KOPT-K1 (cell line): ENCODE data around the gene NRG3.
"Not testable (repeated sequence)": the region's sequence is repeated elsewhere in the genome, so short reads cannot be mapped to it uniquely, and the experiment has no call there.

Experiments
- H3K27ac ChIP-seq: fragments of 200-600 bp; sonication (generic); 2 replicates; pipeline ENCODE4 v1.5.1; 2016; ENCODE audit warnings: antibody characterized with exemption, mild to moderate bottlenecking, low read depth, low read length; ENCODE audit not compliant: poor library complexity, severe bottlenecking
- H3K36me3 ChIP-seq: fragments of 200-600 bp; sonication (generic); 2 replicates; pipeline ENCODE4 v1.5.1; 2017; ENCODE audit warnings: antibody characterized with exemption, mild to moderate bottlenecking, low read length, moderate library complexity; ENCODE audit not compliant: insufficient read depth
- H3K9me3 ChIP-seq: fragments of 200-600 bp; sonication (generic); 2 replicates; pipeline ENCODE4 v1.5.1; 2017; ENCODE audit warnings: antibody characterized with exemption, low read length, mild to moderate bottlenecking; ENCODE audit not compliant: insufficient read depth, poor library complexity, severe bottlenecking

NRG3 gene

GRCh38 chr10:81963606-81964005 is 88.6 kb downstream of the NRG3 start:
- Histone ChIP-seq H3K9me3 (no peaks in the 10 kb centered on the region), H3K36me3 (no peaks in the 10 kb centered on the region), H3K27ac (no peak overlapping the region)

GRCh38 chr10:81967716-81968115 is 92.7 kb downstream of the NRG3 start:
- Histone ChIP-seq H3K36me3 (no peaks in the 10 kb centered on the region), H3K9me3 (no peaks in the 10 kb centered on the region), H3K27ac (no peak overlapping the region)

GRCh38 chr10:81969136-81969535 is 94.1 kb downstream of the NRG3 start:
- H3K27ac ChIP-seq: no peak overlapping the region
- H3K36me3 ChIP-seq: no peaks in the 10 kb centered on the region
- no peaks in the 10 kb centered on the region for H3K9me3 ChIP-seq

GRCh38 chr10:81978238-81978637 is 103.2 kb downstream of the NRG3 start:
- Histone ChIP-seq H3K9me3 (no peaks in the 10 kb centered on the region), H3K36me3 (no peaks in the 10 kb centered on the region), H3K27ac (no peak overlapping the region)

GRCh38 chr10:81981724-81982123 is 106.7 kb downstream of the NRG3 start:
- Histone ChIP-seq H3K36me3 (no peaks in the 10 kb centered on the region), H3K27ac (no peak overlapping the region), H3K9me3 (no peaks in the 10 kb centered on the region)

GRCh38 chr10:81984428-81984827 is 109.4 kb downstream of the NRG3 start:
- Histone ChIP-seq H3K9me3 (no peaks in the 10 kb centered on the region), H3K36me3 (no peaks in the 10 kb centered on the region), H3K27ac (no peak overlapping the region)

GRCh38 chr10:81995254-81995653 is 120.3 kb downstream of the NRG3 start:
- H3K27ac ChIP-seq: no peak overlapping the region
- H3K36me3 ChIP-seq: no peaks in the 10 kb centered on the region
- H3K9me3 ChIP-seq: no peaks in the 10 kb centered on the region

- H3K27ac ChIP-seq: no peak overlapping the region
- no peaks in the 10 kb centered on the region for H3K36me3 ChIP-seq
- no peaks in the 10 kb centered on the region for H3K9me3 ChIP-seq
Observed at GRCh38 chr10:81996927-81997326, 121.9 kb downstream of the NRG3 start.

GRCh38 chr10:82020999-82021398 is 146.0 kb downstream of the NRG3 start:
- H3K27ac ChIP-seq: no peak overlapping the region
- no peaks in the 10 kb centered on the region for H3K9me3 ChIP-seq
- no peaks in the 10 kb centered on the region for H3K36me3 ChIP-seq

GRCh38 chr10:82027711-82028110 is 152.7 kb downstream of the NRG3 start:
- H3K27ac ChIP-seq: no peak overlapping the region
- H3K9me3 ChIP-seq: no peaks in the 10 kb centered on the region
- H3K36me3 ChIP-seq: no peaks in the 10 kb centered on the region

GRCh38 chr10:82037076-82037475 is 162.1 kb downstream of the NRG3 start:
- Histone ChIP-seq H3K36me3 (no peaks in the 10 kb centered on the region), H3K27ac (no peak overlapping the region), H3K9me3 (no peaks in the 10 kb centered on the region)

GRCh38 chr10:82038587-82038986 is 163.6 kb downstream of the NRG3 start:
- Histone ChIP-seq H3K27ac (no peak overlapping the region), H3K9me3 (no peaks in the 10 kb centered on the region), H3K36me3 (no peaks in the 10 kb centered on the region)

- no peak overlapping the region for H3K27ac ChIP-seq
- no peaks in the 10 kb centered on the region for H3K36me3 ChIP-seq
- no peaks in the 10 kb centered on the region for H3K9me3 ChIP-seq
Observed at GRCh38 chr10:82040336-82040735, 165.3 kb downstream of the NRG3 start.

GRCh38 chr10:82041018-82041417 is 166.0 kb downstream of the NRG3 start:
- H3K9me3 ChIP-seq: no peaks in the 10 kb centered on the region
- no peaks in the 10 kb centered on the region for H3K36me3 ChIP-seq
- no peak overlapping the region for H3K27ac ChIP-seq

- Histone ChIP-seq H3K27ac (no peak overlapping the region), H3K36me3 (no peaks in the 10 kb centered on the region), H3K9me3 (no peaks in the 10 kb centered on the region)
Observed at GRCh38 chr10:82056391-82056790, 181.4 kb downstream of the NRG3 start.

GRCh38 chr10:82067192-82067591 is 192.2 kb downstream of the NRG3 start:
- not testable (repeated sequence) for H3K27ac ChIP-seq, H3K36me3 ChIP-seq, H3K9me3 ChIP-seq

GRCh38 chr10:82068501-82068900 is 193.5 kb downstream of the NRG3 start:
- Histone ChIP-seq H3K36me3 (no peaks in the 10 kb centered on the region), H3K9me3 (no peaks in the 10 kb centered on the region), H3K27ac (no peak overlapping the region)
